ENCODE data around the gene ZNF697. TPM values are rescaled to one million over a fixed set of nuclear protein-coding genes. Genes with fewer than 3 reads are reported as not detected.

The ZNF697 gene
- total RNA-seq, 1 experiment from 2014 or later, result 17.4 TPM

DNA sequence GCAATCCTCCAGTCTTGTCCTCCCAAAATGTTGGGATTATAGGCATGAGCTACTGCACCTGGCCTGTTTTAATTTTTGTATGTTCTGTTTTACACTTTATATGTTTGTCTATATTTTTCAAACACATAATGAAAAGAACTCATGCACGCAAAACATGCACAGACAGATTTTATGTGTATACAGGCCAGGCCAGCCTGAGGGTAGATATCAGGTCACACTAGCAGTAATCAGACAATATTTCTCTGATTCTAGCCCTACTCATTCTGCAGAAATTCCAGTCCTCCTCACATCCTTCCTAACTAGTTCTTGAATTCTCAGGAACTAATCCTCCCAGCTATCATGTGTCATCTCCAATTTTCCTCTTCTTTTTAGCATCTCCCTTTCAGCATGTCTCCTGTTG, 35.8 kb upstream of the ZNF697 start:
- H3K4me1 Mint-ChIP-seq, result peaks cover 42 to 53% of the 10 kb centered on the region in 2 experiments
- H2BK120ac ChIP-seq (ENCODE audit: low read depth, low read length, poor library complexity, severe bottlenecking), result no peak overlapping the region
- H3K27ac Mint-ChIP-seq, result no peak overlapping the region
- no peak overlapping the region for H3K23ac ChIP-seq (ENCODE audit: insufficient read length, low read depth, low read length)
- no peaks in the 10 kb centered on the region; a peak in 1 of 5 replicates for H3K9me3 Mint-ChIP-seq
- no peak overlapping the region for H3K4me3 Mint-ChIP-seq
- H3K14ac ChIP-seq (ENCODE audit: insufficient read depth, low read length), result no peak overlapping the region
- no peaks in the 10 kb centered on the region for H3K79me1 ChIP-seq (ENCODE audit: insufficient read depth, low read depth, low read length, poor library complexity, severe bottlenecking)
- DNase-seq, result no peak
- no peak overlapping the region for H2BK15ac ChIP-seq (ENCODE audit: low read depth, low read length)
- no peak overlapping the region for H3K9ac ChIP-seq (ENCODE audit: extremely low read depth, insufficient read length, low read length)
- H2BK12ac ChIP-seq (ENCODE audit: insufficient read length, low read depth, low read length), result no peak overlapping the region
- H3K4me1 ChIP-seq (ENCODE audit: insufficient read depth, low read length), result peaks cover 21% of the 10 kb centered on the region
- H2AFZ ChIP-seq (ENCODE audit: low read length), result no peak overlapping the region
- WGBS (ENCODE audit: extremely low coverage, insufficient read length, low lambda C conversion rate), result no CpG with 5 or more reads among the region's 1 CpG
- no peaks in the 10 kb centered on the region for H3K27me3 Mint-ChIP-seq (ENCODE audit: low read depth)
- H3K36me3 Mint-ChIP-seq (ENCODE audit: insufficient read depth in 1 of 3, low read depth in 3 of 3), result no peaks in the 10 kb centered on the region
- no peaks in the 10 kb centered on the region for H3K9me3 ChIP-seq (ENCODE audit: control insufficient read depth, low read depth, low read length)
- no peak overlapping the region for H3K56ac ChIP-seq (ENCODE audit: insufficient read length, low read depth, low read length)
- no peak overlapping the region for H2BK20ac ChIP-seq (ENCODE audit: low read depth, low read length, poor library complexity, severe bottlenecking)
- no peak overlapping the region for H3K18ac ChIP-seq (ENCODE audit: insufficient read length, low read depth, low read length)
- no peaks in the 10 kb centered on the region for H4K20me1 ChIP-seq (ENCODE audit: control insufficient read depth, insufficient read depth, insufficient read length)
- H3K27ac ChIP-seq (ENCODE audit: insufficient read length, low read depth, low read length), result no peak overlapping the region
- H4K91ac ChIP-seq (ENCODE audit: insufficient read length, low read depth, low read length), result no peak overlapping the region
- no peaks in the 10 kb centered on the region for H3K79me2 ChIP-seq (ENCODE audit: insufficient read depth, low read length)
- H3K4me2 ChIP-seq (ENCODE audit: insufficient read depth, insufficient read length, low read length), result no peak overlapping the region
- H3K4ac ChIP-seq (ENCODE audit: low read depth, low read length), result no peak overlapping the region
- TF ChIP-seq, protein P1, sequence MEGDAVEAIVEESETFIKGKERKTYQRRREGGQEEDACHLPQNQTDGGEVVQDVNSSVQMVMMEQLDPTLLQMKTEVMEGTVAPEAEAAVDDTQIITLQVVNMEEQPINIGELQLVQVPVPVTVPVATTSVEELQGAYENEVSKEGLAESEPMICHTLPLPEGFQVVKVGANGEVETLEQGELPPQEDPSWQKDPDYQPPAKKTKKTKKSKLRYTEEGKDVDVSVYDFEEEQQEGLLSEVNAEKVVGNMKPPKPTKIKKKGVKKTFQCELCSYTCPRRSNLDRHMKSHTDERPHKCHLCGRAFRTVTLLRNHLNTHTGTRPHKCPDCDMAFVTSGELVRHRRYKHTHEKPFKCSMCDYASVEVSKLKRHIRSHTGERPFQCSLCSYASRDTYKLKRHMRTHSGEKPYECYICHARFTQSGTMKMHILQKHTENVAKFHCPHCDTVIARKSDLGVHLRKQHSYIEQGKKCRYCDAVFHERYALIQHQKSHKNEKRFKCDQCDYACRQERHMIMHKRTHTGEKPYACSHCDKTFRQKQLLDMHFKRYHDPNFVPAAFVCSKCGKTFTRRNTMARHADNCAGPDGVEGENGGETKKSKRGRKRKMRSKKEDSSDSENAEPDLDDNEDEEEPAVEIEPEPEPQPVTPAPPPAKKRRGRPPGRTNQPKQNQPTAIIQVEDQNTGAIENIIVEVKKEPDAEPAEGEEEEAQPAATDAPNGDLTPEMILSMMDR (conservative IDR thresholded peaks at IDR 0.05), result no peak
- H2AK5ac ChIP-seq (ENCODE audit: insufficient read length, low read length), result no peak overlapping the region
- H4K5ac ChIP-seq (ENCODE audit: insufficient read length, low read depth, low read length), result no peak overlapping the region
- H4K8ac ChIP-seq (replicated peaks; ENCODE audit: insufficient read length, low read depth, low read length), result no peak overlapping the region
- H3T11ph ChIP-seq (ENCODE audit: low read length), result no peak overlapping the region
- no peak overlapping the region for H2BK5ac ChIP-seq (ENCODE audit: insufficient read length, low read length)
- H3K27me3 ChIP-seq (ENCODE audit: insufficient read depth, low read length), result no peaks in the 10 kb centered on the region
- no peaks in the 10 kb centered on the region for H3K23me2 ChIP-seq (ENCODE audit: insufficient read length, low read depth, low read length, poor library complexity, severe bottlenecking)

Measured in H9 (cell line).